GM23338 (cell line): ENCODE data around the gene TMIGD3.

ENCODE experiments used
- EZH2 ChIP-seq: fragments of 200-600 bp; sonication (generic); IDR thresholded peaks from one replicate; pipeline ENCODE4 v1.8.0; 2017; ENCODE audit warnings: antibody characterized with exemption, mild to moderate bottlenecking, low read depth; ENCODE audit not compliant: unreplicated experiment
- EZH2phosphoT487 ChIP-seq: fragments of 200-600 bp; sonication (generic); IDR thresholded peaks from one replicate; pipeline ENCODE4 v1.8.1; 2018; ENCODE audit warnings: antibody characterized with exemption; ENCODE audit not compliant: unreplicated experiment
- JUNB ChIP-seq: IDR thresholded peaks from one replicate; pipeline ENCODE4 v1.6.1; 2016; ENCODE audit warnings: antibody characterized with exemption; ENCODE audit not compliant: unreplicated experiment
- POLR2AphosphoS5 ChIP-seq: IDR thresholded peaks from 2 replicates; pipeline ENCODE4 v1.6.1; 2016; ENCODE audit warnings: antibody characterized with exemption, low read depth
- TF ChIP-seq, protein P1 (sequence below), 2 experiments: fragments of 200-600 bp in 1 of 2; sonication (generic) in 1 of 2; conservative IDR thresholded peaks; 2 replicates each; pipeline versions ENCODE4 v1.5.1 to v1.6.1; 2016 to 2017; ENCODE audit warnings: antibody characterized with exemption in 2 of 2, low read depth in 2 of 2, mild to moderate bottlenecking in 2 of 2, moderate library complexity in 1 of 2
- TF ChIP-seq, protein P2 (sequence below): IDR thresholded peaks from one replicate; pipeline ENCODE4 v1.6.1; 2018; ENCODE audit warnings: antibody characterized with exemption; ENCODE audit not compliant: unreplicated experiment

DNA sequence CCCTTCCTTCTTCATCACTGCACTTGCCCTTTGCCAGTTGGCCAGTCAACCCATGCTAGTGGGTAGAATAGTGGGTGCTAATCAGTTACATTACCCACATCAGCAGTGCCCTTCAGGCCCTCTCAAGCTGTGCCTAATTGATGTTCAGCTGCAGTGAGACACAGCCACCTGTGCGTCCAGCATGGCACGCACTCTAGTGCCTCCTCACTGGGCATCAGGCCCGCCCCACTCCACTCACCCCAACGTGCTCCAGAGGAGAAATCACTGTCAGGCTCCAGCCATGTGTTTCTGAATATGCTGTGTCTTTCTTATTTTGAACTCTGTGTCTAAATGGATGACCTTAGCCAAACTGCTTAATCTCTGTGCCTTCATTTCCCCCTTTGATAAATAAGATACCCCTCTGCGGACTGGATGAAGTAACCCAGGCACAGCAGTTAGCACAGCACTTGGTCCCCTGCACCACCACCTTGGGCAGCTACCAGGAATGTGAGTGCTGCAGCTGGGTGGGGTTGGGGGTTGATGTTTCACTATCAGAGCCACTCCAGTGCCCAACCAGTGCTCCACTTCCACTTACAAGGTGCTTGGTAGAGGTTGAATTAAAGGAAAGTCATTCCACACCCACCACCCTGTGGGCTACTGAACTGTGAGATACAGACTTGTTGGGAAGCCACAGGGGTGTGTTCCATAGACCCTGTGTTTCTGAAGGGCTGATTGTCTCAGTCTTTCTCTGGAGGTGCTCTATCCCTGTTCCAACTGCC, 8.9 kb upstream of the TMIGD3 start:
- TF ChIP-seq, protein P1, sequence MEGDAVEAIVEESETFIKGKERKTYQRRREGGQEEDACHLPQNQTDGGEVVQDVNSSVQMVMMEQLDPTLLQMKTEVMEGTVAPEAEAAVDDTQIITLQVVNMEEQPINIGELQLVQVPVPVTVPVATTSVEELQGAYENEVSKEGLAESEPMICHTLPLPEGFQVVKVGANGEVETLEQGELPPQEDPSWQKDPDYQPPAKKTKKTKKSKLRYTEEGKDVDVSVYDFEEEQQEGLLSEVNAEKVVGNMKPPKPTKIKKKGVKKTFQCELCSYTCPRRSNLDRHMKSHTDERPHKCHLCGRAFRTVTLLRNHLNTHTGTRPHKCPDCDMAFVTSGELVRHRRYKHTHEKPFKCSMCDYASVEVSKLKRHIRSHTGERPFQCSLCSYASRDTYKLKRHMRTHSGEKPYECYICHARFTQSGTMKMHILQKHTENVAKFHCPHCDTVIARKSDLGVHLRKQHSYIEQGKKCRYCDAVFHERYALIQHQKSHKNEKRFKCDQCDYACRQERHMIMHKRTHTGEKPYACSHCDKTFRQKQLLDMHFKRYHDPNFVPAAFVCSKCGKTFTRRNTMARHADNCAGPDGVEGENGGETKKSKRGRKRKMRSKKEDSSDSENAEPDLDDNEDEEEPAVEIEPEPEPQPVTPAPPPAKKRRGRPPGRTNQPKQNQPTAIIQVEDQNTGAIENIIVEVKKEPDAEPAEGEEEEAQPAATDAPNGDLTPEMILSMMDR (conservative IDR thresholded peaks at IDR 0.05; ENCODE audit: low read depth in 2 of 2): no peak
- TF ChIP-seq POLR2AphosphoS5 (no peak), JUNB (no peak), EZH2 (no peak), EZH2phosphoT487 (no peak)
- TF ChIP-seq, protein P2, sequence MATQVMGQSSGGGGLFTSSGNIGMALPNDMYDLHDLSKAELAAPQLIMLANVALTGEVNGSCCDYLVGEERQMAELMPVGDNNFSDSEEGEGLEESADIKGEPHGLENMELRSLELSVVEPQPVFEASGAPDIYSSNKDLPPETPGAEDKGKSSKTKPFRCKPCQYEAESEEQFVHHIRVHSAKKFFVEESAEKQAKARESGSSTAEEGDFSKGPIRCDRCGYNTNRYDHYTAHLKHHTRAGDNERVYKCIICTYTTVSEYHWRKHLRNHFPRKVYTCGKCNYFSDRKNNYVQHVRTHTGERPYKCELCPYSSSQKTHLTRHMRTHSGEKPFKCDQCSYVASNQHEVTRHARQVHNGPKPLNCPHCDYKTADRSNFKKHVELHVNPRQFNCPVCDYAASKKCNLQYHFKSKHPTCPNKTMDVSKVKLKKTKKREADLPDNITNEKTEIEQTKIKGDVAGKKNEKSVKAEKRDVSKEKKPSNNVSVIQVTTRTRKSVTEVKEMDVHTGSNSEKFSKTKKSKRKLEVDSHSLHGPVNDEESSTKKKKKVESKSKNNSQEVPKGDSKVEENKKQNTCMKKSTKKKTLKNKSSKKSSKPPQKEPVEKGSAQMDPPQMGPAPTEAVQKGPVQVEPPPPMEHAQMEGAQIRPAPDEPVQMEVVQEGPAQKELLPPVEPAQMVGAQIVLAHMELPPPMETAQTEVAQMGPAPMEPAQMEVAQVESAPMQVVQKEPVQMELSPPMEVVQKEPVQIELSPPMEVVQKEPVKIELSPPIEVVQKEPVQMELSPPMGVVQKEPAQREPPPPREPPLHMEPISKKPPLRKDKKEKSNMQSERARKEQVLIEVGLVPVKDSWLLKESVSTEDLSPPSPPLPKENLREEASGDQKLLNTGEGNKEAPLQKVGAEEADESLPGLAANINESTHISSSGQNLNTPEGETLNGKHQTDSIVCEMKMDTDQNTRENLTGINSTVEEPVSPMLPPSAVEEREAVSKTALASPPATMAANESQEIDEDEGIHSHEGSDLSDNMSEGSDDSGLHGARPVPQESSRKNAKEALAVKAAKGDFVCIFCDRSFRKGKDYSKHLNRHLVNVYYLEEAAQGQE: no peak
